DMS114 treated with DMSO at 0.1 percent for 48 hours (cell line): ENCODE measurements around the gene BICD2.

Source experiments
- DNase-seq: peaks from one replicate; lab custom pipeline; 2025; ENCODE audit not compliant: unreplicated experiment; lab: John Stamatoyannopoulos, UW

Gene BICD2

DNA sequence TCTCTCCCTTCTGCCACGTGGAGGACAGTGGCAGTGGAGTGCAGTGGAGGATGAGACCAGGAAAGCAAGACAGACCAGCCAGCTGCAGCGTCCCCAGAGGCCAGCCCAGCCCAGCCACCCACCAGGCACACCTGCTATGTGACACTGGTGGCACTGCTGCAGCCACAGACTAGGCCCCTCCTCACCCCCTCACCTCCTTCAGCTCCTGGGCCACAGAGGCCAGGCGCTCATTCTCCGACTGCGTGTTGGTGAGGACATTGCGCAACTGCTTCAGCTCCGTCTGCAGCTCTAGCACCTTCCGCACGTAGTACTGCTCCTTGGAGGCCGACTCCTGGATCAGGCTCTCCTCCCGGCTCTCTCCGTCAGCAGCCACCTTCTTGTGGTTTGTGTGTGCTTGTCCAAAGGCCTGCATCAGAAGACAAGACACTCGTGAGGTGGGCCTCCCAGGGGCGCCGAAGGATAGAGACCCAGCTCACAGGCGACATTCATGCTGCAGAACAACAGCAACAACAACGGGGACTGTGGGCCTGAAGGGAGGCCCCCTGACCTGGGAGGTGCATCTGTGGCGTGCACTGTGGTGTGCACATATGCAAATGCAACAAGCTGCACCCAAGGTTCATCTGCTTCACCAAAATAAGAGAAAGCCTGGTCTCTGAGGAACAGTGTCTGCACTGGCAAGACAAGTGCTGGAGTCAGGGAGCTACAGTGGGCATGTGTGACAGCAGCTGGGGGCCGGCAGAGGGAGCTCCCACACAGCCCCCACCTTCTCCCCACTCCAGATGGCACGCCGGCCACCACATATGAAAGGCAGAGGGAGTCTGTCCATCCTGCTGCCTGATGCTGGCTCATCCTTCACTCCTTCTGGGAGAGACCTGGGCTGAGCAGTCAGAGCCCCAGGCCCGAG is 35.5 kb downstream of the BICD2 start:
- peak; percentile 16 for DNase-seq

DNA sequence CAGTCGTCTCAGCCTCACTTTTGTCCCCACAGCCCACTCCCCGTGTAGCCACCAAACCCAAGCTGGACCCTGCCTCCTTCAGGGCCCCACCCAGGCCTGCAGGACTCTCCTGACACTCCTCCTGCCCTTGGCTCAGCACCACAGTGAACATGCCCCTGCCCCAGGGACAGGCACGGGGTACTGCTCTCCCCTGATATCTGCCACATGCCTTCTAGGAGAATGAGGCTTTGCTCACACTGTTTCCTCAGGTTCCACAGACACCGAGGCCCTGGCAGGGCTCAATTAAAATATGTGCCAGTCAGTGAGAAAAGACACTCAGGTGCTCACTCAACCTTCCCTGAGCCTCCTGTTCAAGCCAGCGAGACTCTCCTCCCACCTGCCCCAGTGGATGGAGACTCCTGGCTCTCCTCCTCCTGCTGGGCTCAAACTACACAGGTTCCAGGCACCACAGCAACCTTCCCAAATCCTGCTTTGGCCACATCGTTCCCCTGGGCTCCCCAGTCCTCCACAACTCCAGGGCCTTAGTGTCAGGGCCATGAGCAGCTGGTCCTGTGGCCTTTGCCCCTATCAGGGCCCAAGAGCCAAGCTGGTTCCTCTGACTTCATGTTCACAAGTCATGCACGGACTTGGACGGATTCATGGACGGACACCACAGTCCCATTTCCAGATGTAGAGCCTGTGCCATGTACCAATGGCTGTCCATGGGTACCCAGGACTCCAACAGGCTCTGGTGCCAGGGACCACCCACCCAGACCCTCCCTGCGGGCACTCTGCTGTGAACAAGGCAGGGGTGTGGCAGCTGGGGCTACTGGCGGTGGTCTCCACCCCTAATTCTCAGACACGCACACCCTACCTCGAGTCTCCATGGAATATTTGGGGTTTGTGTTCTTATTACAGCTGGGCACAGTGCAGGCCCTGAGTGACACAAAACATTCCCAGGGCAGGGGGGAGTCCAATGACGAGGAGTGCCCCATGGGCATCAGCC is 36.6 kb downstream of the BICD2 start:
- DNase-seq = no peak

DNA sequence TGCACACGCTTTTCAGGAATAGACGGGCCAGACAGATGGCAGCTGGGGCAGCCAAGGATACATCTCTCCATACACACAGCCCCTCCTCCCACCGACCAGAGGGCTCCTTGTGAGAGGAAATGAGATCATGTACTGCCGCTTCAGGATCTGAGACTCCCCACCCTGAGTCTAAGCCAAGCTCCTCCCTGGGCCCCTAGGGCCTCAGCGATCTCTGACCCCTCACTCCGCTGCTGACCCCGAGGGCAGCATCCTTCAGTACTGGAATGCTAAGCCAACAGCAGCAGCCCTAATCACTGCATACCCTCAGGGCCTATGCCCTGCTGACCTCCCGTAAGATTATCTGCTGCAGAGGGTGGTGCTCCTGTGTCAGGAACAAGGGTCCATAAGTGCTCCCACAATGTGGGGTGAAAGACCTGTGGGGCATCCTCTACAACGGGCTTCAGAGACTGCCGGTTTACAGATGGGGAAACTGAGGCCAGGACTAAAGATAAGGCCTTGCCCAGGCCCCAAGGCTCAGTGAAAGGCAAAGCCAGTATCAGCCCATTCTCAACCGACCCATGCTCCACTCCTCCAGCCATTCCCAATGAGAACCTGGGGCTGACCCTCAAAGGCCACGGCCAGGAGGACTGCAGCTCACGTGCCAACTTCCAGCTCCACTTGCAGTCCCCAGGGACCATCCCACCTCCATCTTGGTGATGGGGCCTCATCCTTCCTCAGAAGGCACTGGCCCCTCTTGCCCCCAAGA is 37.5 kb downstream of the BICD2 start:
- no peak for DNase-seq

DNA sequence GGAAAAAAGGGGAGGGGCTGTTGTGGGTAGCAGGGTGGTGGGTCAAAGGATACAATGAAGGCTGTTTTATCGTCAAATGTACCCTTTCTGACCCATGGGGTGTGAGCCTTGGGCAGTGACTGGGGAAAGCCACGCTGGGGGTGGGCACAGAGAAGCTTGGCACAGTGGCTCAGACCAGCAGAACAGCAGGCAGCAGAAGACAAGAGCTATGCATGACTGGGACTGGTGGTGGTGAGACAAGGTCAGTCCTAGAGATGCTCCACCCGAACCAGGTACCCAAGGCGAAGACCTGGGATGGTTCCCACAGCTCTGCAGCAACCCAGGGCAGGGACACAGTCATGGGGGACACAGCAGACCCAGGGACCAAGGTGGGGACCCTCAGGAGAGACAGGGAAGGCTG is 38.3 kb downstream of the BICD2 start:
- no peak for DNase-seq

DNA sequence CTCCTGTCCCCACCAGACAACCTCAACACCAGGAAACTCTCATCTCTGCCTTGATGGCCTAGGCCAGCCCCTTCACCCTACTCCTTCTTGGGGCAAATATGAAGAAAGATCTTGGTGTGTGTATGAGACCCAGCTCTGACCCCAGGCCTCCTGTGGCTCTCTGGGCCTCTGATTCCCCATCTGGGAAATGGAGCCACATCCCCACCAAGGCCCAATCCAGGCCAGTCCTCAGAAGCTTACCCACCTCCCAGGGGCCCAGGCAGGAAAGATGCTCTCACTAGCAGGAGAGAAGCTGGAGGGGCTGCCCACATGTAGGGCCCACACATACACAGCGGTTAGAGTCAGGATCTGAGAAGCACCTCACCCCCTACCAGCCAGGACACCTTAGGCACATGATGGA is 38.9 kb downstream of the BICD2 start:
- DNase-seq = no peak

DNA sequence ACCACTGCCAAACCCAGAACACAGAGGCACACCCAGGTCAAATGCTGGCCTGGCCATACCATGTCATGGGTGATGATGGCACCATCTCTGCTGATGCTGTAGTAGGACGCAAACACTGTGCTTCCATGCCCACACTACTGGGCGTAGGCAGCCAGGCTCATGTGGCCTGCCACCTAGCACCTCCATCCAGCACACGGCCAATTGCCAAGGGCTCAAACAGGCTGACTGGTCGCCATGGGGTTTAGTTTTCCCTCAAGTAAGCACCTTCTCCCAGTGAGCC is 39.4 kb downstream of the BICD2 start:
- DNase-seq = no peak

DNA sequence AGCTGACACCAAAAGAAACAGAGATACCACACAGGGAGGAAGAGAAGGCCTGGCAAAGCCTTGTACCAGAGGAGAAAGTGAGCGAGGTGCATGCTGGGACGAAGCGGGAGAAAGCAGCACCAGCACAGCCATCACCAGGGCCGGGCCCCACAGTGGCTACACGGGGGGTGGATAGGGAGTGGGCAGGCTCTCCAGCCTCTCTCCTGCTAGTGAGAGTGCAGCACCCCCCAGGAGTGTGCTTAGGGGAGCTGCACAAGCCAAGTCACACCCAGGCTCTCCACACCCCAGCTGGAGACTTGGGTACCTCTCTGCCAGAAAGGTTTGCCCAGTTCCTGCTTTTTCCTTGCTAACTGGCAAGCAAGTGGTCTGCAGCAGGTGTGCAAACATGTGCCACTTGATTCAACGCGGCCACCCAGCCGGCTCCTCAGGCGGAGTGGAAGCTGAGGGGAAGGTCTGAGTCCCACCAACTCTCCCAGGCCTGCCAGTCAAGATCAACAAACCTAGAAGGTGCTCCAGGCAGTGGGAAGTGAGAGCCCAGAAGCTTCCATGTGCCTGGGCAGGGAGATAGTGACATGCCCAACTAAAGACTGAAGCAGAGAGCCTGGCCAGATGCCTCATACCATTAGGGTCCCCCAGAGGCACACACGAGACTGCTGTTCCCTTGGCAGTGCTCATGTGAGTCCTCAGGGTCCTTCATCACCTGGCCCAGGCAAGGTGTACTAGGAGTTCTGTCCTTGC is 39.9 kb downstream of the BICD2 start:
- DNase-seq = no peak

DNA sequence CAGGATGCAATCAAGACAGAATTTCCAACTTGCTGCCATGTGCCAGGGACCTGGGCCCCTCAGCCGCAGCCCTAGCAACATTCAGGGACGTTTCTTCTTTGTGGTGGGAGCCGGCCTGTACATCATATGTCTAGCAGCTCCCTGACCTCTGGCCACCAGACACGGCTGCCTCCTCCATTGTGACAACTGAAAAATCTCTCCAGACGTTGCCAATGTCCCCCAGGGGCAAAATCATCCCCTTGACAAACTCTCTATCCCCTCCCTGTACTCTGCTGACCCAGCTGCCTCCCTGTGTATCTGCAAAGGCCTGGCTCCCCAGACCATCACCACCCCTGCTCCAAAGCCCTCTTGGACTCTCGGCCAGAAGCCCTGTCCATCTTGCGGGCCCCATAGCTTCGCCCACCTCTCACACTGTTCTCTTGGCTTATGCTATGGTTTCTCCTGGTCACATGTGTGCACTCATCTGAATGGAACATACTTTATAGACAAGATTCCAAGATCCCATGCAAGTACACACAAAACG is 40.8 kb downstream of the BICD2 start:
- DNase-seq = no peak

DNA sequence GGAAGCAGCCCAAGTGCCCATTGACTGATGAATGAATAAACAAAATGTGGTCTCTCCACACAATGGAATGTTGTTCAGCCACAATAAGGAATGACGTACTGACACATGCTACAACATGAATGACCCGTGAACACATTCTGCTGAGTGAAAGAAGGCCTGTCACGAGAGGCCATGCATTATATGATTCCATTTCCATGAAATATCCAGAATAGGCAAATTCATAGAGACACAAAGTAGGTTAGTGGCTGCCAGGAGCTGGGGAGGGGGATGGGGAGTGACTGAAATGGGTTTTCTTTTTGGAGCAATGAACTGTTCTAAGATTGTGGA is 41.4 kb downstream of the BICD2 start:
- no peak for DNase-seq

DNA sequence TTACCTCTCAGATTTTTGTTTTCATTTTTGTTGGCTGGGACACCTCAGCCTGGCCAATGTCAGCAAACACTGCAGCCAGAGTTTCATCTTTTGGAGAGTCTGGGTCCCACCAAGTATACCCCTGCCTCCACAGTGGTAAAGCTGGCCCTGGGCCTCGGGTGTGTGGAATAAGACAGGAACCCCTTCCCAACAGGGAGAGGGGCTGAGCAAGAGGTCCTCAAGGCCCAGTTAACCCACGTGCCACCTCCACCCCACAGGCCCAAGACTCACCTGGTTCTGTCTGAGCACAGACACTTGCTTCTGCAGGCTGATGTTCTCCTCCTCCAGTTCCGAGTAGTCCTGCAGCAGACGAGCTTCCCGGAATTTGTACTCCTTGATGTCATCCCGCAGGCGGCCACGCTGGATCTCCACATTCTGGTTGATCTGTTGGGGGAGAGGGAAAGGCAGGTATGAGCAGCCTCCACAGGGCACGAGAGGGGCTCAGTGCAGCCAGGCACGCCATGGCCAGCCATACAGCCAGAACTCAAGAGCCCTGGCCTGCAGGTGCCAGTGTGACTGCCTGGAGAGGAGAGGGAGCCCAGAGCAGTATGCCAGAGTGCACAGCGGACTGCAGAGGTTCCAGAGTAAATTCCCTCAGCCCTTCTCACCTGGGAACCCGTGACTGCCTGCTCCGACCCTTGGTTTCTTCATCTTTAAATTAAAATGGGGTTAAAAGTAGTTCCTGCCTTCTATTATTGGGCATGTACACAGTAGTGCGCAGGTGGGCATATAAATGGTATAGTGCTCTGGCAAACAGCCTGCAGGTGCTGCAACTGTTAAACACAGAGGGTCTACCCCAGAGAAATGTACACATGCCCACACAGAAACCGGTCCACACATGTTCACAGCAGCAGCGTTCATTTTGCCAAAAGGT is 42.0 kb downstream of the BICD2 start:
- DNase-seq = no peak

DNA sequence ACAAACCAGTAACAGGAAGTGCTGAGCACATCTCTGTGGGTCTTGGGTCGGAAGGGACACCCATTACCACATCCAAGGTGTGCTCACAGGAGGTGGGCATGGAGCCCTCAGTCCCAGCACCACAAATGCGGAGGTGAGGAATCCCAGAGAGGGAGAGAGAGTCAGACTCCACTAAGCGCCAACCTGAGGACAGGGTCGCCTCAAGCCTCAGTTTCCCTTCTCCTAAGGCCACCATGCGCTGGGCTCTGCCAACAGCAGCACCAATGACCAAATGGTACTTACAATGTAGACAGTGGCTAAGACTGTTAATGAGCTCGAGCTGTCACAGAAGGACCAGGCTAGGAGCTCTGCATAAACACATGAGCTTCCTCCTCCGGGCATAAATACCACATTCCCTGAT is 43.1 kb downstream of the BICD2 start:
- DNase-seq = no peak

DNA sequence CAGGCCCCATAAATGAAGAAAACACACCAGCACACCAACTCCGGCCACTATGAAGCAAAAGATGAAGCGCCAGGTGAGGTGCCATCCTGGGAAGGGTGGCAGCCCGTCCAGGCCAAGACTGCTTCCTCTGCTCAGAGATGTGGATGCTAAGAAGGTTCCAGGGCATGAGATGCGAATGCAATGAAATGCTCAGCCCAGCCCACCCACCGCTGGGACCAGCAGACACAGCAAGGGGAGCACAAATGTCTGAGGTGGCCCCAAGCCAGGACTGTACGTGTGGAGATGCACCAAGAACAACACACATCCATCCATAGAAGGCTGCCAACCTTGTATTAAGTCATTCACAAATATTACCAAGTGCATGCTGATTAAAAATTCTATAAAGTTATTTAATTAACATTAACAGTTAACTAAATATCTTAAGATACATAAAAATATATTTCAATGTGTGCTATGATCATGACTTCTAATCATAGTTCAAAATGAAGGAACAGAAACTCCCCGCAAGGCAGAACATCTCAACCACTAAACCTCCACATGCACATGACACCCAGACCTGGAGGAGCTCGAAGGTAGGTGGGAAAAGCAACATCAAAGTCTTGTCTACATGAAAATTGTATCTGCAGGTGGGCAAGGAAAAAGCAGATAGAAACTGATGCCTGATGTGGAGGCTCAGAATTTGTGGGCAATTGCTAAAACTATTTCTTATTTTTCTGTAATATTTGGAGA is 43.7 kb downstream of the BICD2 start:
- DNase-seq = no peak

DNA sequence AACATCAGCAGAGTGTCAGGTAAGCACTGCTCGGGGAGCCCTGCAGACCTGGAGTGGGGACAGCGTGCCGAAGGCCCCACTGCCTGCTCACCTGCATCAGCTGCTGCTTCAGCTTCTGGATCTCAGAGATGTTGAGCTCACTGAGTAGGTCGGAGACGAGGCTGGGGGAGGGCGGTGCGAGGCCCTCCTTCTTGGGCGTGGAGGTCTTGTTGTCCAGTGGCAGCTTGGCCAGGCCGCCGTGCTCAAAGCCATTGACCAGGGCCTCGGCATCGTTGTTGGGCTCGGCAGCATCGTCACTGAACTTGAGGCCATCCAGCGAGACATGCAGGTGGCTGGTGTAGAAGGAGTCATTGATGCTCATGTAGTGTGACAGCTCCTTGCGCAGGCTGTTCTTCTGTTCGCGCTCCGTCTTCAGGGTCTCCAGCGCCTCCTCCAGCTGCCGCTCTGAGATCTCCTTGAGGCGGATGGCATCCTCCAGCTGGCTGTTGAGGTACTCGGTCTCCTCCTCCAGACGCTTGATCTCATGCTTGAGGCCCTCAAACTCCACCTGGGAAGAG is 44.3 kb downstream of the BICD2 start:
- no peak for DNase-seq

DNA sequence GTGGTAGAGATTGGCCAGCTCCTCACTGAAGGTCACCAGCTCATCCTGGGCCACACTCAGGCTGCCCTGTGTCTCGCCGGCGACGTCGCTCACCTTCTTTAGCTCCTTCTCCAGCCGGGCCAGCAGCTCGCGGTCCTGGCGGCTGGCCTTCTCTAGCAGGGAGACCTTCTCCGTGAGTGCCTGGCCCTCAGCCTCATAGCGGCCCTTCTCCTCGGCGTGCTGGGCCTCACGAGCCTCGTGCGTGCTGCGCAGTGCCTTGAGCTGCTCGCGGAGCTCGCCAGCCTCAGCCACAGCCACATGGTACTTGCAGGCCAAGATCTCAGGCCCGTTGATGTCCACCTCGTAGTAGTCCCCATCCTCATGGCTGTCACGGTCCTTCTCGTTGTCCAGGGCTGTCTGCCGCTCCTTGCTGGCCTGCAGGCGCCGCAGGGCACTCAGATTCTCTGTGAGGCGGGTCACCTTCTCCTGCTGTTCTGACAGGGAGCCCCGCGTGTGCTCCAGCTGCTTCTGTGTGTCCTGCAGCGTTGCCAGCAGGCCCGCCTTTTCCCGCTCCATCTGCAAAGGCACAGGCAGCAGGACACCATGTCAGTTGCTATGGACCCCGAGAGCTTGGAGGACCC is 45.5 kb downstream of the BICD2 start:
- no peak for DNase-seq

DNA sequence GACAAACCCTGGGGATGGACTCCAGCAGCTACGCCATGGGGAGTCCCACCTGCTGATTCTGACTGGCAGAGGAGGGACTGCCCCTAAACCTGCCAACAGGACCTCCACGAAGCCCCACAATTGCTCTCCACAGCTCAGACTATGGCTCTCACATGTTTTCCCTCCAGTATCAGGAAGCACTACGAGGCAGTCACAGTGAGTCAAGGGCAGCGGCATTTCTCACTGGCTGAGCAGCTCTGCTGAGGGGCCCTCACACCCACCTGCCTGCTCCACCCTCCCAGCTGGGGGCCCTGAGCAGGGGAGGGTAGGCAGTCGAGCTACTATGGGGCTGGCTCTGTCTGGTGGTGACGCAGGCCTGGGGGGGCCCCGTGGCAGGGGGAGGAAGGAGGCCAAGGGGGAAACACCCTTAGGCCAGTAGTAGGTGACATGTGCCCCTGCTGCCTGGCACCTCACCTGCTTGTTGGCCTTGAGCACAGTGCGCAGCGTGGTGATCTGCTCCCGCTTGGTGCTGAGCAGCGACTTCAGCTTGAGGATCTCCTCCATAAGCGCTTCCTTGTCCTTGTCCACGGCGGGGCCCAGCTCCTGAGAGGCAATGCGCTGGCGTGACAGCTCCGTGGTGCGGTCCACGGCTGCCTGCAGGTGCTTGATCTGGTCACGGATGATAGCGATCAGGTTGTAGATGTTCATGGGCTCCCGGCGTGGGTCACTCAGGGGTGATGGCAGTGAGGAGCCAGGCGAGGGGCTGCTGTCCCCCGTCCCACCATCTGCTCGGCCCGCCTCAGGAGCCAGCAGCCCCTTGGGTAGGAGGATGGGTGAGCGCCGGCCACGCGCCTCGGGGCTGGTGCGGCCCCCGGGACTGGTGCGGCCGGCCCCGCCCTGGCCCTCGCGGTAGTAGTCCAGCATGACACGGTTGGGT is 46.3 kb downstream of the BICD2 start:
- no peak for DNase-seq

DNA sequence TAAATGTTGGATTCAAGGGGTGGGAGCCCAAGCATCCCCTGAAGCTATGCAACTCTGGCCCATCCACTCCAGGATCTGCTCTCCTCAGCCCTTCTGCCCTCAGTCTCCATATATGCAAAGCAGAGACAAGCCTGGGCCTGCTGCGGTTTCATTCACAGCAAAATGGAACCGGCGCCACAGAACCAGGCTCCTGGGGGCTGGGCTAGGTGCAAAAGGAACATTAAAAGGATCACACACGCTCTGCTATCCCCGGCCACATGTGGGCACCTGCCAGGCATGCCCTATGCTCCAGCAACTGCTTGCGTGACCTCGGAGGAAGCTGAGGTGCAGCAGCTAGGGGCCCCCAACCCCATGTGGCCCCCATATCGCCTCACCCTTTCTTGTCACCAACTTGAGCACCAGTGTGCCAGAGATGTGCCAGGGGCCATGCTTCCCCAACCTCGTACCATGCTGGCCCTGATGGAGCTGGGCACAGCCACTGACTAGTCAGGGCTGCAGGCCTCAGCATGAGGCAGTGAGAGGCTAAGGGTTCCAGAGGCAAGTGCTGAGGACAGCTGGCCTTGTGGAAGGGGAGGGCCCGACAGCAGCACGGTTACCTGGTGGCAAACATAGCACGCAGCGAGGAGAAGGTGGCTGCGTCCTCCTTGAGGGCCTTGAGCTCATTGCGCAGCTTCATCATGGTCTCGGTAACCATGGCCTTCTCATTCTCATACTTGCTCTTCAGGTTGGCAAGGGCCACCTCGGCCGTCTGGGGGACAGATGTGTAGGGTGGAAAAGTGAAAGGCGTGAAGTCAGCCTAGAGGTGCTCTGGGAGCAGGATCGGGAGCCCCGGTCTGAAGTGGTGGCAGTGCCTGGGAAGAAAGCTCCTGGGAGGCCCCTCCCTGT is 47.2 kb downstream of the BICD2 start:
- DNase-seq = no peak
